ENCODE data around the gene CDADC1.

DNA sequence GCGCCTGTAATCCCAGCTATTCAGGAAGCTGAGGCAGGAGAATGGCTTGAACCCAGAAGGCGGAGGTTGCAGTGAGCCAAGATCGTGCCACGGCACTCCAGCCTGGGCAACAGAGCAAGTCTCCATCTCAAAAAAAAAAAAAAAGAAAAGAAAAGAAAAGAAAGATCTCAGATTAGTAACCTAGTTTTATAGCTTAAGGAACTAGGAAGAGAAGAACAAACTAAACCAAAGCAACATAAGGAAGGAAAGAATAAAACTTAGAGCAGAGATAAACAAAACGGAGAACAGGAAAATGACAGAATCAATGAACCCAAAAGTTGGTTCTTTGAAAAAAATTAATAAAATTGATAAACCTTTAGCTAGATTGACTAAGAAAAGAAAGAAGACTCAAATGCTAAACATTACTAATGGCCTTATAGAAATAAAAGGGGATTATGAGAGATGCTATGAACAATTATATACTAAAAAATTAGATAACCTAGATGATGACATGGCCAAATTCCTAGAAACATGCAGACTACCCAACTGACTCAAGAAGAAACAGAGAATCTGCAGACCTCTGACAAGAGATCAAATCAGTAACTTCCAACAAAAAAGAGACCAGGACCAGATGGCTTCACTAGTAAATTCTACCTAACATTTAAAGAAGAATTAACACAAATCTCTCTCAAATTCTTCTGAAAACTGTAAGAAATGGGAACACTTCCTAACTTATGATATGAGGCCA is 68.2 kb downstream of the CDADC1 start:
- TF ChIP-seq CTCF (IDR thresholded peaks at IDR 0.05; ENCODE audit: low read depth, low read length) (no peak), EZH2phosphoT487 (IDR thresholded peaks at IDR 0.05; ENCODE audit: low read depth) (no peak)

Measured in OCI-LY3 (cell line).